MCF 10A (cell line): ENCODE measurements around the gene PPP3R2. TPM values are rescaled to one million over a fixed set of nuclear protein-coding genes. Genes with fewer than 3 reads are reported as not detected.
"Not testable (repeated sequence)": the region's sequence is repeated elsewhere in the genome, so short reads cannot be mapped to it uniquely, and the experiment has no call there.

Experiments used
- BruUV-seq: library from RNA; stranded (reverse); fragments of 400-500 nt; replicated peaks from 2 replicates; lab custom pipeline; 2021; lab: Mats Ljungman, UMichigan
- CTCF ChIA-PET: fragments of 300-600 bp; sonication (Branson Sonifier 250); formaldehyde crosslinking; extraction: SDS; loops from one replicate; lab custom pipeline; 2021; ENCODE audit warnings: antibody characterized with exemption, inconsistent platforms; lab: Yijun Ruan, JAX
- POLR2A ChIA-PET: fragments of 300-600, 350-650 bp; sonication (Branson Sonifier 250); formaldehyde crosslinking; extraction: SDS; loops from one replicate; lab custom pipeline; 2020; ENCODE audit warnings: antibody characterized with exemption, inconsistent platforms; lab: Yijun Ruan, JAX
- DNase-seq: peaks from one replicate; pipeline ENCODE4 v3.0.0-alpha.2; 2018; ENCODE audit not compliant: unreplicated experiment
- H3K27ac Mint-ChIP-seq: one replicate; pipeline ENCODE4 v1.8.0; 2022; ENCODE audit warnings: mild to moderate bottlenecking, low read depth, mixed read lengths; ENCODE audit not compliant: unreplicated experiment
- H3K27me3 Mint-ChIP-seq: one replicate; pipeline ENCODE4 v1.8.0; 2022; ENCODE audit warnings: mixed read lengths; ENCODE audit not compliant: insufficient read depth, unreplicated experiment
- H3K36me3 Mint-ChIP-seq: one replicate; pipeline ENCODE4 v1.8.0; 2022; ENCODE audit warnings: mild to moderate bottlenecking, moderate library complexity, mixed read lengths; ENCODE audit not compliant: insufficient read depth, unreplicated experiment
- H3K4me1 Mint-ChIP-seq: one replicate; pipeline ENCODE4 v1.8.0; 2022; ENCODE audit warnings: mixed read lengths; ENCODE audit not compliant: insufficient read depth, unreplicated experiment
- H3K4me3 Mint-ChIP-seq: one replicate; pipeline ENCODE4 v1.8.0; 2022; ENCODE audit warnings: mild to moderate bottlenecking, moderate library complexity, mixed read lengths; ENCODE audit not compliant: unreplicated experiment
- H3K9me3 Mint-ChIP-seq: one replicate; pipeline ENCODE4 v1.8.0; 2022; ENCODE audit warnings: mixed read lengths; ENCODE audit not compliant: unreplicated experiment
- intact Hi-C: fragments of 100-400 bp; cut with micrococcal nuclease; formaldehyde crosslinking; loops from 2 replicates; pipeline ENCODE4 v1.14.1; 2022
- total RNA-seq: library from RNA; stranded (reverse); gene quantifications from 2 replicates; pipeline ENCODE4 v1.2.3, GENCODE V29; 2022
- TF ChIP-seq, protein P1 (sequence below): fragments of 200-600 bp; IDR thresholded peaks from one replicate; pipeline ENCODE4 v1.8.0; 2022; ENCODE audit warnings: antibody characterized with exemption, mild to moderate bottlenecking; ENCODE audit not compliant: unreplicated experiment

PPP3R2 gene
- total RNA-seq, 1 experiment from 2014 or later: not detected

GRCh38 chr9:101590901-101591300 lies 3.9 kb downstream of the PPP3R2 start:
- no peak for DNase-seq
- no peaks in the 10 kb centered on the region for H3K36me3 Mint-ChIP-seq
- TF ChIP-seq, protein P1, sequence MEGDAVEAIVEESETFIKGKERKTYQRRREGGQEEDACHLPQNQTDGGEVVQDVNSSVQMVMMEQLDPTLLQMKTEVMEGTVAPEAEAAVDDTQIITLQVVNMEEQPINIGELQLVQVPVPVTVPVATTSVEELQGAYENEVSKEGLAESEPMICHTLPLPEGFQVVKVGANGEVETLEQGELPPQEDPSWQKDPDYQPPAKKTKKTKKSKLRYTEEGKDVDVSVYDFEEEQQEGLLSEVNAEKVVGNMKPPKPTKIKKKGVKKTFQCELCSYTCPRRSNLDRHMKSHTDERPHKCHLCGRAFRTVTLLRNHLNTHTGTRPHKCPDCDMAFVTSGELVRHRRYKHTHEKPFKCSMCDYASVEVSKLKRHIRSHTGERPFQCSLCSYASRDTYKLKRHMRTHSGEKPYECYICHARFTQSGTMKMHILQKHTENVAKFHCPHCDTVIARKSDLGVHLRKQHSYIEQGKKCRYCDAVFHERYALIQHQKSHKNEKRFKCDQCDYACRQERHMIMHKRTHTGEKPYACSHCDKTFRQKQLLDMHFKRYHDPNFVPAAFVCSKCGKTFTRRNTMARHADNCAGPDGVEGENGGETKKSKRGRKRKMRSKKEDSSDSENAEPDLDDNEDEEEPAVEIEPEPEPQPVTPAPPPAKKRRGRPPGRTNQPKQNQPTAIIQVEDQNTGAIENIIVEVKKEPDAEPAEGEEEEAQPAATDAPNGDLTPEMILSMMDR: no peak
- intact Hi-C loops: no loop called here
- H3K4me3 Mint-ChIP-seq: no peak overlapping the region
- H3K27ac Mint-ChIP-seq: no peak overlapping the region
- ChIA-PET CTCF (interaction anchor here (1.9 kb wide), 1 partner anchor 11 kb away, joined by 8 read pairs; no protein-coding TSS in a partner anchor), POLR2A (interaction anchor here (0.6 kb wide), 1 partner anchor 14 kb away, joined by 4 read pairs; no protein-coding TSS in a partner anchor)
- H3K4me1 Mint-ChIP-seq: no peaks in the 10 kb centered on the region
- no peaks in the 10 kb centered on the region for H3K9me3 Mint-ChIP-seq
- BruUV-seq: no TSS peak
- peaks cover 7% of the 10 kb centered on the region for H3K27me3 Mint-ChIP-seq

GRCh38 chr9:101590074-101590473 lies 4.7 kb downstream of the PPP3R2 start:
- H3K27me3 Mint-ChIP-seq, H3K27ac Mint-ChIP-seq, POLR2A ChIA-PET, H3K4me3 Mint-ChIP-seq, BruUV-seq, H3K4me1 Mint-ChIP-seq, H3K9me3 Mint-ChIP-seq, intact Hi-C loops, H3K36me3 Mint-ChIP-seq: not testable (repeated sequence)
- CTCF ChIA-PET: interaction anchor here (0.6 to 1.9 kb wide), 5 partner anchors 9 to 23 kb away, joined by 3 to 8 read pairs (median 3); no protein-coding TSS in a partner anchor
- peak; percentile 53 for DNase-seq

DNA sequence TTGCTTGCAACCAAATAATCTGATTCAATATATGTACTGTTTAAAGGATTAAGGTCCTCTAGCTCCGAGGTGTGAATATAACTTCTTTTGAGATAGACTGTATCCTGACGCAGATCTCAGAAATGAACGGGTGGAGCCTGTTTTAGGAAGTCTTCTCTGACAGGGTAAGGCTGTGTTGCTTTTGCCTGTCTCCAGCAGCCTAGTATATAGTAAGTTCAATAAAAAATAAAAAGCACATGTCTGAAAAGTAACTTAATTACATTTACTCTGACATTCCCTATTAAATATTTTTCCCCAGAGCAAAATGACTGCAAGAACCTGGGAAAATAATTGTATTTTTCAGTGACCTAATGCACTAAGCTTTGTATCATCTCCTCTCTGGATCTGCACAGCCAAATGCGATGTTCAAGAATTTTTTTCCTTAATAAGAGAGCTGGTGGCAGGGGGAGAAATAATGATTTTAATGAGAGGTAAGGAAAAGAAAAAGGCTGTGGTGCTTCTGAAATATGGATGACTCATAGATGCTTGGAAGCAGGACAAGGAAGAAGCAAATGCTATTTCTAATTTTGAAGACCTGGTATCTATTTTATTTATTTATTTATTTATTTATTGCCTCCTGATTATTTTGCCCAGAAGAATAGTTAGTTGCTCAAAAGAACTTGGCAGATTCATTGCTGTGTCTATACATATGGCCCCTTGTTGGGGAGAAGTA lies 7.3 kb downstream of the PPP3R2 start:
- CTCF ChIA-PET: interaction anchor here (0.5 to 1.5 kb wide), 2 partner anchors 14 to 68 kb away, joined by 3 to 5 read pairs; no protein-coding TSS in a partner anchor
- BruUV-seq: no TSS peak
- Mint-ChIP-seq H3K36me3 (no peaks in the 10 kb centered on the region), H3K4me3 (no peak overlapping the region), H3K4me1 (no peaks in the 10 kb centered on the region), H3K27me3 (no peaks in the 10 kb centered on the region), H3K9me3 (no peaks in the 10 kb centered on the region), H3K27ac (no peak overlapping the region)
- POLR2A ChIA-PET: interaction anchor here (0.7 kb wide), 2 partner anchors 40 to 107 kb away, joined by 3 read pairs; no protein-coding TSS in a partner anchor
- DNase-seq: peak; percentile 7
- TF ChIP-seq, protein P1: no peak
- intact Hi-C loops: no loop called here

DNA sequence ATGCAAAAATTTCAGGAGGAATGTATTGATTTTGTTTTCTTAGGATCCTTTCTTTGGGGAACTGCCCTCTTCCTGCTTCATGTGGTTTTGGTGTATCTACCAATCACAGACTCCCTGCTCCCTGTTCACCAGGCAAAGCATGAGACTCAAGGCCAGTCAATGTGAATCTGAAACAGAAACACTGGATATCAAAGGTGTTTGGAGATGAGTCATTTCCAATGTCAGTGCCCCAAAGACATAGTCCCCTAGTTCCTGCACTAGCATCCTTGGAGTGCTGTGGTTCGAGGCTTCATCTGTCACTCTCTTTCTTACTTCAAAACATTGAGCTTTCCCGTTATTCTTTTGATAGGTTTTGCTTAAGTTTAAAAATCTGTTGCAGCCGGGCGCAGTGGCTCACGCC lies 8.1 kb downstream of the PPP3R2 start:
- CTCF ChIA-PET: interaction anchor here (0.5 to 1.5 kb wide), 2 partner anchors 14 to 69 kb away, joined by 3 to 5 read pairs; no protein-coding TSS in a partner anchor

More for the DNA sequence above, 8.1 kb downstream of the PPP3R2 start:
- H3K27ac Mint-ChIP-seq: no peak overlapping the region
- no peaks in the 10 kb centered on the region for H3K9me3 Mint-ChIP-seq
- no peaks in the 10 kb centered on the region for H3K36me3 Mint-ChIP-seq
- POLR2A ChIA-PET: no interaction called here
- H3K4me3 Mint-ChIP-seq: no peak overlapping the region
- intact Hi-C loops: no loop called here
- no peaks in the 10 kb centered on the region for H3K27me3 Mint-ChIP-seq
- H3K4me1 Mint-ChIP-seq: no peaks in the 10 kb centered on the region
- TF ChIP-seq, protein P1: no peak
- DNase-seq: no peak
- no TSS peak for BruUV-seq
